Neural cell (in vitro differentiated cells): ENCODE measurements around the gene ACACA. TPM values are rescaled to one million over a fixed set of nuclear protein-coding genes. Genes with fewer than 3 reads are reported as not detected.

Experiments used
- H2AFZ ChIP-seq: fragments of 200-600, 300-800 bp; sonication (generic), shearing (Covaris generic); 2 replicates; pipeline ENCODE4 v1.6.0; 2014; ENCODE audit warnings: low read depth, mild to moderate bottlenecking, antibody characterized with exemption, low read length, moderate library complexity
- H3F3A ChIP-seq: fragments of 200-600 bp; shearing (Covaris generic); 2 replicates; pipeline ENCODE4 v1.6.1; 2016; ENCODE audit warnings: mild to moderate bottlenecking, moderate library complexity, mixed read lengths, antibody characterized with exemption, low read length; ENCODE audit not compliant: insufficient read depth, poor library complexity, severe bottlenecking
- H3K27ac ChIP-seq: fragments of 200-600, 300-800 bp; sonication (generic), shearing (Covaris generic); 2 replicates; pipeline ENCODE4 v1.5.1; 2014; ENCODE audit warnings: mild to moderate bottlenecking, low read length, moderate library complexity
- H3K27me3 ChIP-seq: fragments of 300-800, 200-600 bp; sonication (generic), shearing (Covaris generic); 2 replicates; pipeline ENCODE4 v1.6.0; 2014; ENCODE audit warnings: mild to moderate bottlenecking, low read depth, low read length, moderate library complexity; ENCODE audit not compliant: insufficient read depth
- H3K36me3 ChIP-seq: fragments of 300-800, 200-600 bp; sonication (generic), shearing (Covaris generic); 2 replicates; pipeline ENCODE4 v1.5.1; 2014; ENCODE audit warnings: mild to moderate bottlenecking, antibody characterized with exemption, low read length, moderate library complexity; ENCODE audit not compliant: insufficient read depth
- H3K4me2 ChIP-seq: fragments of 300-800, 200-600 bp; sonication (generic), shearing (Covaris generic); 2 replicates; pipeline ENCODE4 v1.6.0; 2014; ENCODE audit warnings: mild to moderate bottlenecking, low read length
- H3K4me3 ChIP-seq: fragments of 300-800, 200-600 bp; sonication (generic), shearing (Covaris generic); 2 replicates; pipeline ENCODE4 v1.5.1; 2014; ENCODE audit warnings: mild to moderate bottlenecking, low read length, moderate library complexity
- H3K79me2 ChIP-seq: fragments of 200-600 bp; shearing (Covaris generic); replicated peaks from 2 replicates; pipeline ENCODE4 v1.6.0; 2014; ENCODE audit warnings: mild to moderate bottlenecking, low read length, moderate library complexity; ENCODE audit not compliant: insufficient read depth
- H3K9ac ChIP-seq: fragments of 300-800, 200-600 bp; sonication (generic), shearing (Covaris generic); 2 replicates; pipeline ENCODE4 v1.6.1; 2016; ENCODE audit warnings: mild to moderate bottlenecking, low read length, mixed read lengths
- H3K9me2 ChIP-seq: fragments of 200-600 bp; shearing (Covaris generic); 2 replicates; pipeline ENCODE4 v1.6.1; 2016; ENCODE audit warnings: mild to moderate bottlenecking, low read length, mixed read lengths; ENCODE audit not compliant: insufficient read depth
- H3K9me3 ChIP-seq: fragments of 200-600, 300-800 bp; sonication (generic), shearing (Covaris generic); 2 replicates; pipeline ENCODE4 v1.6.1; 2016; ENCODE audit warnings: mild to moderate bottlenecking, mixed run types, low read length, moderate library complexity, mixed read lengths
- H4K20me1 ChIP-seq: fragments of 200-600 bp; shearing (Covaris generic); 2 replicates; pipeline ENCODE4 v1.6.1; 2016; ENCODE audit warnings: mild to moderate bottlenecking, mixed run types; ENCODE audit not compliant: insufficient read depth
- EP300 ChIP-seq: fragments of 450-650 bp; conservative IDR thresholded peaks from 2 replicates; pipeline ENCODE4 v1.6.1; 2014; ENCODE audit warnings: antibody characterized with exemption, mild to moderate bottlenecking, moderate library complexity; ENCODE audit not compliant: poor library complexity, severe bottlenecking
- EZH2 ChIP-seq: fragments of 200-600, 300-800 bp; shearing (Covaris generic), sonication (generic); IDR thresholded peaks from 2 replicates; pipeline ENCODE4 v1.6.1; 2014; ENCODE audit warnings: antibody characterized with exemption, low read length, borderline replicate concordance, mild to moderate bottlenecking; ENCODE audit not compliant: insufficient read depth, poor library complexity, severe bottlenecking
- MXI1 ChIP-seq: fragments of 450-650 bp; conservative IDR thresholded peaks from 2 replicates; pipeline ENCODE4 v1.6.1; 2014; ENCODE audit warnings: antibody characterized with exemption, mild to moderate bottlenecking; ENCODE audit not compliant: poor library complexity, severe bottlenecking
- POLR2AphosphoS5 ChIP-seq: IDR thresholded peaks from 2 replicates; pipeline ENCODE4 v1.6.1; 2012
- RAD21 ChIP-seq: fragments of 450-650 bp; conservative IDR thresholded peaks from 2 replicates; pipeline ENCODE4 v1.6.1; 2014; ENCODE audit warnings: antibody characterized with exemption, mild to moderate bottlenecking, moderate library complexity
- TAF1 ChIP-seq: IDR thresholded peaks from 2 replicates; pipeline ENCODE4 v1.6.1; 2012; ENCODE audit warnings: low read depth
- polyA plus RNA-seq: library from polyadenylated mRNA; depleted of rRNA; stranded (reverse); fragments of >200 nt; gene quantifications from 2 replicates; pipeline ENCODE4 v1.2.3, GENCODE V29; 2014
- TF ChIP-seq, protein P1 (sequence below): fragments of 450-650 bp; IDR thresholded peaks from 2 replicates; pipeline ENCODE4 v1.5.1; 2014; ENCODE audit warnings: antibody characterized with exemption, mild to moderate bottlenecking, moderate library complexity; ENCODE audit not compliant: poor library complexity, severe bottlenecking
- TF ChIP-seq, protein P2 (sequence below): IDR thresholded peaks from 2 replicates; pipeline ENCODE4 v1.6.1; 2012; ENCODE audit warnings: borderline replicate concordance

Gene ACACA
- polyA plus RNA-seq, 1 donor from 2014 or later, result 38.4 TPM

DNA sequence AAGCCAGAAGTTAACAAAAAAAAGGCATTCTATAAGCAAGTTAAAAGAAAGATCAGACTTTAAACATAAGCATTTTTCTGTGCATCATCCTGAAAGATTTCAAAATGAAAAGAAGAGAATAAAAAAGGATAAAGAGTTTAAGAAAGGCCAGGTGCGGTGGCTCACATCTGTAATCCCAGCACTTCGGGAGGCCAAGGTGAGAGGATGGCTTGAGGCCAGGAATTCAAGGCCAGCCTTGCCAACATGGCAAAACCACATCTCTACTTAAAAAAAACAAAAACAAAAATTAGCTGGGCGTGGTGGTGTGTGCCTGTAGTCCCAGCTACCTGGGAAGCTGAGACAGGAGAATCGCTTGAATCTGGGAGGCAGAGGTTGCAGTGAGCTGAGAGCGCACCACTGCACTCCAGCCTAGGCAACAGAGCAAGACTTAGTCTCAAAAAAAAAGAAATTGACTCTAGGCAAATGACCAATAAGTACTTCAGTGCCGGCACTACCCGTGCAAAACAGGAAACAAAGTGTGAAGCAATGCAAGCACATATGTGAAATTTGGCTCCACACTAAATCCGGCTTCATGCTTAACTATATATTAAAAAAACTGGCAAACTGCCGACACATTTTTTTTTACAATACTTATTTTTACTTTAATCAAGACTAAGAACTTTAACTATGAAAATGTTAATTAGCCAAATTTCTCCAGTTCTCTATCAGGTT is 114.1 kb downstream of the ACACA start:
- Histone ChIP-seq H3K27ac (no peak overlapping the region), H2AFZ (no peak overlapping the region), H3K9ac (no peak overlapping the region), H3K4me3 (no peak overlapping the region), H4K20me1 (no peaks in the 10 kb centered on the region), H3K4me2 (no peak overlapping the region), H3K27me3 (no peaks in the 10 kb centered on the region), H3K9me3 (no peaks in the 10 kb centered on the region), H3K79me2 (peaks cover 5% of the 10 kb centered on the region), H3K9me2 (no peaks in the 10 kb centered on the region), H3F3A (no peaks in the 10 kb centered on the region), H3K36me3 (no peaks in the 10 kb centered on the region)
- TF ChIP-seq EZH2 (no peak), RAD21 (no peak), EP300 (no peak), MXI1 (no peak), POLR2AphosphoS5 (no peak)
- TF ChIP-seq, protein P1, sequence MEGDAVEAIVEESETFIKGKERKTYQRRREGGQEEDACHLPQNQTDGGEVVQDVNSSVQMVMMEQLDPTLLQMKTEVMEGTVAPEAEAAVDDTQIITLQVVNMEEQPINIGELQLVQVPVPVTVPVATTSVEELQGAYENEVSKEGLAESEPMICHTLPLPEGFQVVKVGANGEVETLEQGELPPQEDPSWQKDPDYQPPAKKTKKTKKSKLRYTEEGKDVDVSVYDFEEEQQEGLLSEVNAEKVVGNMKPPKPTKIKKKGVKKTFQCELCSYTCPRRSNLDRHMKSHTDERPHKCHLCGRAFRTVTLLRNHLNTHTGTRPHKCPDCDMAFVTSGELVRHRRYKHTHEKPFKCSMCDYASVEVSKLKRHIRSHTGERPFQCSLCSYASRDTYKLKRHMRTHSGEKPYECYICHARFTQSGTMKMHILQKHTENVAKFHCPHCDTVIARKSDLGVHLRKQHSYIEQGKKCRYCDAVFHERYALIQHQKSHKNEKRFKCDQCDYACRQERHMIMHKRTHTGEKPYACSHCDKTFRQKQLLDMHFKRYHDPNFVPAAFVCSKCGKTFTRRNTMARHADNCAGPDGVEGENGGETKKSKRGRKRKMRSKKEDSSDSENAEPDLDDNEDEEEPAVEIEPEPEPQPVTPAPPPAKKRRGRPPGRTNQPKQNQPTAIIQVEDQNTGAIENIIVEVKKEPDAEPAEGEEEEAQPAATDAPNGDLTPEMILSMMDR, result no peak

DNA sequence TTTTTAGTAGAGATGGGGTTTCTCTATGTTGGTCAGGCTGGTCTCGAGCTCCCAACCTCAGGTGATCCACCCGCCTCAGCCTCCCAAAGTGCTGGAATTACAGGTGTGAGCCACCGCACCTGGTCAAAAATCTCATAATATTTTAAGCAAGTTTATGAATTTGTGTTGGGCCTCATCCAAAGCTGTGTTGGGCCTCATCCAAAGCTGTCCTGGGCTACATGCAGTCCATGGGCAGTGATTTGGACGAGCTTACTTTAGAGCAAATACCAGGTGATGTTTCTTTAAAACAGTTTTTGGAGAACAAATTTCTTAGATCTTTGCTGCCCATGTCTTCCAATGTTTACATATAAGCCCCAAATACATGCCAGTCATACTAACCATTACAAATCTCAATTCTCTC is 115.3 kb downstream of the ACACA start:
- no peak overlapping the region for H2AFZ ChIP-seq
- H3K4me2 ChIP-seq, result no peak overlapping the region
- no peaks in the 10 kb centered on the region for H3F3A ChIP-seq
- H3K4me3 ChIP-seq, result no peak overlapping the region
- no peak overlapping the region for H3K9ac ChIP-seq
- H3K79me2 ChIP-seq, result peaks cover 5% of the 10 kb centered on the region
- H4K20me1 ChIP-seq, result no peaks in the 10 kb centered on the region
- TF ChIP-seq, protein P2, sequence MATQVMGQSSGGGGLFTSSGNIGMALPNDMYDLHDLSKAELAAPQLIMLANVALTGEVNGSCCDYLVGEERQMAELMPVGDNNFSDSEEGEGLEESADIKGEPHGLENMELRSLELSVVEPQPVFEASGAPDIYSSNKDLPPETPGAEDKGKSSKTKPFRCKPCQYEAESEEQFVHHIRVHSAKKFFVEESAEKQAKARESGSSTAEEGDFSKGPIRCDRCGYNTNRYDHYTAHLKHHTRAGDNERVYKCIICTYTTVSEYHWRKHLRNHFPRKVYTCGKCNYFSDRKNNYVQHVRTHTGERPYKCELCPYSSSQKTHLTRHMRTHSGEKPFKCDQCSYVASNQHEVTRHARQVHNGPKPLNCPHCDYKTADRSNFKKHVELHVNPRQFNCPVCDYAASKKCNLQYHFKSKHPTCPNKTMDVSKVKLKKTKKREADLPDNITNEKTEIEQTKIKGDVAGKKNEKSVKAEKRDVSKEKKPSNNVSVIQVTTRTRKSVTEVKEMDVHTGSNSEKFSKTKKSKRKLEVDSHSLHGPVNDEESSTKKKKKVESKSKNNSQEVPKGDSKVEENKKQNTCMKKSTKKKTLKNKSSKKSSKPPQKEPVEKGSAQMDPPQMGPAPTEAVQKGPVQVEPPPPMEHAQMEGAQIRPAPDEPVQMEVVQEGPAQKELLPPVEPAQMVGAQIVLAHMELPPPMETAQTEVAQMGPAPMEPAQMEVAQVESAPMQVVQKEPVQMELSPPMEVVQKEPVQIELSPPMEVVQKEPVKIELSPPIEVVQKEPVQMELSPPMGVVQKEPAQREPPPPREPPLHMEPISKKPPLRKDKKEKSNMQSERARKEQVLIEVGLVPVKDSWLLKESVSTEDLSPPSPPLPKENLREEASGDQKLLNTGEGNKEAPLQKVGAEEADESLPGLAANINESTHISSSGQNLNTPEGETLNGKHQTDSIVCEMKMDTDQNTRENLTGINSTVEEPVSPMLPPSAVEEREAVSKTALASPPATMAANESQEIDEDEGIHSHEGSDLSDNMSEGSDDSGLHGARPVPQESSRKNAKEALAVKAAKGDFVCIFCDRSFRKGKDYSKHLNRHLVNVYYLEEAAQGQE, result no peak
- TF ChIP-seq EZH2 (no peak), POLR2AphosphoS5 (no peak), TAF1 (no peak), MXI1 (no peak), EP300 (no peak)
- TF ChIP-seq, protein P1, result no peak
- H3K9me3 ChIP-seq, result no peaks in the 10 kb centered on the region
- no peak overlapping the region for H3K27ac ChIP-seq
- no peaks in the 10 kb centered on the region for H3K9me2 ChIP-seq
- no peaks in the 10 kb centered on the region for H3K36me3 ChIP-seq
- H3K27me3 ChIP-seq, result no peaks in the 10 kb centered on the region
